SH-SY5Y (cell line): Measurements from ENCODE around the gene NKTR.

Experiments used
- GATA2 ChIP-seq: IDR thresholded peaks from 2 replicates; pipeline ENCODE4 v1.6.1; 2011; ENCODE audit warnings: mild to moderate bottlenecking, low read depth, low read length
- GATA3 ChIP-seq: IDR thresholded peaks from 2 replicates; pipeline ENCODE4 v1.6.1; 2011; ENCODE audit warnings: low read depth, mild to moderate bottlenecking, low read length, moderate library complexity

GRCh38 chr3:42569593-42570142, 30.8 kb upstream of the NKTR start:
- TF ChIP-seq GATA2 (no peak), GATA3 (no peak)
